Ovary (tissue), 9 donors: ENCODE results near the gene FKBP4. TPM values are rescaled to one million over a fixed set of nuclear protein-coding genes. Genes with fewer than 3 reads are reported as not detected.

Experiments used
- DNase-seq, 5 donors: peaks; one replicate each; pipeline ENCODE4 v3.0.0-alpha.2; 2019 to 2020
- H3K27ac ChIP-seq, 2 donors: fragments of 200-600 bp; one replicate each; pipeline versions ENCODE4 v1.5.1 to v1.8.0; 2019 to 2022
- H3K27me3 ChIP-seq: fragments of 200-600 bp; one replicate; pipeline ENCODE4 v1.8.0; 2022
- H3K36me3 ChIP-seq: fragments of 200-600 bp; sonication (generic); one replicate; pipeline ENCODE4 v1.5.1; 2019
- H3K4me1 ChIP-seq: one replicate; pipeline ENCODE4 v1.8.1; 2013; ENCODE audit warnings: mild to moderate bottlenecking, moderate library complexity; ENCODE audit not compliant: insufficient read depth
- H3K4me3 ChIP-seq: fragments of 200-600 bp; sonication (generic); one replicate; pipeline ENCODE4 v1.5.1; 2017
- H3K9me3 ChIP-seq, 2 donors: fragments of 200-600 bp in 1 of 2; sonication (generic) in 1 of 2; one replicate each; pipeline versions ENCODE4 v1.5.1 to v1.8.1; 2013 to 2019; ENCODE audit warnings: mild to moderate bottlenecking in 1 of 2, moderate library complexity in 1 of 2
- CTCF ChIP-seq, 3 donors: fragments of 450-650 bp in 2 of 3; fragments of 200-600 bp in 1 of 3; IDR thresholded peaks; one replicate each; pipeline versions ENCODE4 v1.5.1 to v1.8.0; 2016 to 2022; ENCODE audit warnings: antibody characterized with exemption in 3 of 3, mild to moderate bottlenecking in 1 of 3
- EP300 ChIP-seq: sonication (generic); formaldehyde crosslinking; IDR thresholded peaks from one replicate; pipeline ENCODE4 v1.6.1; 2017; ENCODE audit warnings: antibody characterized with exemption
- POLR2A ChIP-seq: fragments of 450-650 bp; IDR thresholded peaks from one replicate; pipeline ENCODE4 v1.6.1; 2017; ENCODE audit warnings: antibody characterized with exemption, mild to moderate bottlenecking, moderate library complexity
- WGBS, 3 donors: extraction: QIAGEN DNeasy Blood & Tissue Kit in 1 of 3; methylation state at CpG; one replicate each; pipeline versions ENCODE4 v1.1.5 to v1.1.7; 2013 to 2017; 5-methylcytosine and 5-hydroxymethylcytosine counted together
- intact Hi-C, 4 donors: fragments of 100-400 bp; cut with DNase I; formaldehyde crosslinking; loops; one replicate each; pipeline versions ENCODE4 v1.11.0 to v1.15.1; 2022 to 2023
- polyA plus RNA-seq, 2 donors: library from polyadenylated mRNA; stranded (reverse); fragments of 200-250 nt in 1 of 2; fragments of 350-450 nt in 1 of 2; fragmentation: Illumina TruSeq in 1 of 2; extraction: RNeasy Lipid Tissue Mini Kit (QIAGEN cat#74804) in 1 of 2; gene quantifications; one replicate each; pipeline ENCODE4 v1.2.3, GENCODE V29; 2013 to 2014
- total RNA-seq, 7 donors: library from RNA; depleted of rRNA in 2 of 7; stranded (reverse); fragments of >200 nt in 2 of 7; fragmentation: NEBNext Ultra II Directional in 3 of 7; extraction: Animal tissue kit (Norgen Biotek cat#: 25700) in 3 of 7; gene quantifications; one replicate each; pipeline versions ENCODE4 v1.1.0 to v1.2.4, GENCODE V29; 2016 to 2023
- donor health status: DM: no; HTN: no; CAD: no; lungs with moderate emphysema.
- donor health status: DM: no; HTN: no; CAD: no.
- donor health status: Bipolar disorder and iron deficiency.
- donor health status: DM: yes; HTN: yes; CAD: no.
- donor health status: DM: no; HTN: no; CAD: no.
- donor health status: DM: yes; HTN: yes; CAD: no.

FKBP4 gene
- total and polyA plus RNA-seq, 9 donors, result 25.1 to 109 (median 57.5) TPM

DNA sequence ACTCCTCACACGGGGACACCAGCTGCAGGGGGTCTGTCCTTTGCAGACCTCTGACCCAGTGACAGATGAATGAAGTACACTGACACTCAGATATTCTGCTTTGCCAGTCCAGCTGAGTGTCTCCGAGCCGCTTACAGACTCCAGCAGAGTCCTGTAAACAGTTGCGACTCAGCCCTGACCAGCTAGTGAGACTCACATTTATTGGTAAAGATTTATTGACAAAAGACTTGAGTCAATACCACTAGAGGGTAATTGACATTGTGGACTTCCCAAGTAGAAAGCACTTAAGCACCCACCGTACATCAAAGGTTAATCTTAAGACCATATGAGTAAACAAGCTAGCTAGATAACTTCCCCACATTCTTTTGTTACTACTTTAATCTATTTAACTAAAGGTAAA is 9.8 kb upstream of the FKBP4 start:
- 74 to 77% (median 75%) methylated on average over 5 of the region's 5 CpGs for WGBS, 3 donors
- Histone ChIP-seq H3K36me3 (no peaks in the 10 kb centered on the region), H3K27ac (no peak overlapping the region), H3K4me1 (no peaks in the 10 kb centered on the region), H3K9me3 (no peaks in the 10 kb centered on the region), H3K27me3 (no peaks in the 10 kb centered on the region), H3K4me3 (no peak overlapping the region)
- no peak for DNase-seq
- intact Hi-C loops, result no loop called here
- TF ChIP-seq EP300, result no peak
- TF ChIP-seq CTCF (IDR thresholded peaks at IDR 0.05), result no peak
- no peak for TF ChIP-seq POLR2A

- Histone ChIP-seq H3K4me3 (no peak overlapping the region), H3K27me3 (no peaks in the 10 kb centered on the region), H3K9me3 (no peaks in the 10 kb centered on the region), H3K36me3 (no peaks in the 10 kb centered on the region), H3K27ac (no peak overlapping the region), H3K4me1 (no peaks in the 10 kb centered on the region)
- DNase-seq, result no peak
- TF ChIP-seq EP300 (no peak), POLR2A (no peak), CTCF (IDR thresholded peaks at IDR 0.05) (no peak)
- WGBS, 3 donors, result 73 to 80% (median 78%) methylated on average over 6 of the region's 6 CpGs
- intact Hi-C loops, result no loop called here
Observed at GRCh38 chr12:2791089-2791488, 3.7 kb upstream of the FKBP4 start.

DNA sequence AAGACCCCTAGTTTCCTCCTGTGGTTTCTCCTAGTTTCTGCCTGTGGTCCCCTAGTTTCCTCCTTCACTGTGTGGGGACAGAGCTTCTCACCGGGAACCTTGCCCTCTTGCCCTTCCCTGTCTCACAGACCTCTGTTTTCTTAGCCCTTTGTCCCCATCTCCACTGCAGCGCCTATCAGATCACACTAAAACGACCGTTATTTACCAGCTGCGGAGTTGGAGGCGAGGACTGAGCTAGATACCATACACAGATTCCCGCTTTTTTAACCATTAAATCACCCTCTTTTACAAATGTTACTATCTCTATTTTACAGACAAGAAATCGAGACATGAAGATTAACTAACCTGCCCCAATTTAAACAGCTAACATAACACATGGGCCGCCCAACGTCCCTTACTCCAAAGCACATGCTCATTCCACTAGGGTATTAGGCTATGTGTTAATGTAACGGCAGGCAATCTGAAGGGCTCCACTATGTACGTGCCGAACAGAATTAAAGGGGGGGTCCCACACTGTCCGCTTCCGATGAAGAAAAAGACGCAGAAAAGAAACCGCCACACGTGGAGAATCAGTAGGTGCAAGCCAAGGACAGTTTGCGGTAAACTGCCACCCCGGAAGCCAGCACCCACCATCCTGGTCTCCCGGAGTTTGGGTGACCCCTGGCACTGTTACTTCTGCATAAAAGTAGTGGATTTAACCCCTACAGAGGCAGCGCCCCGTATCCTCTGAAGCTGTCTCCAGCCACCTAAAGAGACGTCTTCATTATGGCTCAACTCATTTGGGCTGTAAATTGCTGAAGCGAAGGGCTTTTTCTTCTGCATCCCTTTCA is 1.9 kb upstream of the FKBP4 start:
- no peak for TF ChIP-seq CTCF (IDR thresholded peaks at IDR 0.05)
- 76 to 79% (median 77%) methylated on average over 25 of the region's 25 CpGs for WGBS, 3 donors
- H3K9me3 ChIP-seq, result no peaks in the 10 kb centered on the region
- no peaks in the 10 kb centered on the region for H3K36me3 ChIP-seq
- H3K4me3 ChIP-seq, result no peak overlapping the region
- intact Hi-C loops, result no loop called here
- no peaks in the 10 kb centered on the region for H3K27me3 ChIP-seq
- H3K4me1 ChIP-seq, result peaks cover 12% of the 10 kb centered on the region
- no peak overlapping the region for H3K27ac ChIP-seq
- DNase-seq, result peak in 1 of 5 donors; percentile 43

DNA sequence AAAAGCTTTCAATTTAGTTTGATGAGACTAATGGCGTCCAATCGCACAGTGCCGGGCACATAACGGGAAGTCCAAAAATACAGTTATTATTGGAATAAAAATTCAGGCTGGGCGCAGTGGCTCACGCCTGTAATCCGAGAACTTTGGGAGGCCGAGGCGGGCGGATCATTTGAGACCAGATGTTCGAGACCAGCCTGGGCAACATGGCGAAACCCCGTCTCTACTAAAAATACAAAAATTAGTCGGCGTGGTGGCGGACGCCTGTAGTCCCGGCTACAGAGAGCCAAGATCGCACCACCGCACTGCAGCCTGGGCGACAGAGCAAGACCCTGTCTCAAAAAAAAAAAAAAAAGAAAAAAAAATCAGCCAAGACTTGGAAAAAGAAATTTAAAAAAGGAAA is 1.2 kb upstream of the FKBP4 start:
- no peak overlapping the region for H3K4me3 ChIP-seq
- peaks cover 12% of the 10 kb centered on the region for H3K4me1 ChIP-seq
- H3K27ac ChIP-seq, result no peak overlapping the region
- no peak for TF ChIP-seq POLR2A
- no peak for TF ChIP-seq EP300
- no peak for TF ChIP-seq CTCF (IDR thresholded peaks at IDR 0.05)
- 93 to 95% (median 94%) methylated on average over 21 of the region's 21 CpGs for WGBS, 3 donors
- H3K9me3 ChIP-seq, result no peaks in the 10 kb centered on the region
- peak in 3 of 5 donors; percentile 19 to 49 (median 42) for DNase-seq
- intact Hi-C loops, result no loop called here
- H3K27me3 ChIP-seq, result no peaks in the 10 kb centered on the region
- H3K36me3 ChIP-seq, result no peaks in the 10 kb centered on the region
